ENCODE measurements around the gene EFEMP1.
"Not testable (repeated sequence)": the region's sequence is repeated elsewhere in the genome, so short reads cannot be mapped to it uniquely, and the experiment has no call there.

EFEMP1 gene

GRCh38 chr2:55865096-55865835, 58.3 kb downstream of the EFEMP1 start:
- DNase-seq (ENCODE audit: low read depth): no peak

DNA sequence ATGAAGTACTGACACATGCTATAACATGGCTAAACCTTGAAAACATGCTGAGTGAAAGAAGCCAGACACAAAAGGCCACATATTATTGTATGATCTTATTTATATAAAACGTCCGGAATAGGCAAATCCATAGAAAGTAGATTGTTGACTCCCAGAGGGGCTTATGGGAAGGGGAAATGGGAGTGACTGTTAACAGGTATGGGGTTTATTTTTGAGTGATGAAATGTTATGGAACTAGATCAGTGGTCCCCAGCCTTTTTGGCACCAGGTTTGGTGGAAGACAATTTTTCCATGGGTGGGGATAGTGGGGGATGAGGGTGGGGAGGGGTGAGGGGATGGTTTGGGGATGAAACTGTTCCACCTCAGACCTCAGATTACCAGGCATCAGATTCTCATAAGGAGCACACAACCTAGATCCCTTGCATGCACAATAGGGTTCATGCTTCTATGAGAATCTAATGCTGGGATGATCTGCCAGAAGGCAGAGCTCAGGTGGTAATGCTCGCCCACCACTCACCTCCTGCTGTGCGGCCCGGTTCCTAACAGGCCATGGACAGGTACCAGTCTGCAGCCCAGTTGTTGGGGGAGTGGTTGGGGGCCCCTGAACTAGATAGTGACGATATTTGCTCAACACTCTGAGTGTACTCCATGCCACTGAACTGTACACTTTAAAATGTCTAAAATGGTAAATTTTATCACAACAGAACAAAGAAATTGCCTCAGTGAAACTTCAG, 59.1 kb downstream of the EFEMP1 start:
- DNase-seq (ENCODE audit: low read depth): no peak

DNA sequence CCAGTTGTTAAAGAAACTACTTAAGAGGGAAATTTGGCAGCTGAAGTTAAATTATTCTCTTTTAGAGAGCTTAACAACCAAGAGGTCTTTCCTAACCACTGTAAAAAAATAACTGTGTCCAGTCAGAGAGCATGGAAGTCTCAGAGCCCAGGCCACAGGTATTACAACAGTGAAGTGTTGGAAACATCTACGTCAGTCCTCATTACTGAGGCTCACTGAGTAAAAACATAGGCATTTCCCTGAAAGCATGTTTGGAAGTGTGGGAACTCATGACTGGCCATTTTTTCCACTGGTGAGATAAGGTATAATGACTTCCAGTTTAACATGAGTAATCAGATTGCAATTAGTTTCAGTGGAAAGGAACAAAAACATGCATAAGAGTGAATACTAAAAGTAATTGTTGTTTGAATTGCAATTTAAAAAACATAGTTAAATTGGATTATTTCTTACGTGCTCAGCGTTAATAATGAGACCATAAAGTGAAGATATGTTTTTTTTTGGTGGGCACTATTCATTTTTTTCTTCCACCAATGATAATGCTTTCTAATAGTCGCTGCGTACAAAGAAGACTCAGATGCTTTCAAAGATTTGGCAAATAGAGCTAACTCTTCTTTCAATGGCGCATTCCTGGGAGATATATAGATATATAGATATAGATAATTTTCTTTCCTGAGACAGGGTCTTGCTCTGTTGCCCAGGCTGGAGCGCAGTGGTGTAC, 60.8 kb downstream of the EFEMP1 start:
- peak; percentile 99 for DNase-seq (ENCODE audit: low read depth)

DNA sequence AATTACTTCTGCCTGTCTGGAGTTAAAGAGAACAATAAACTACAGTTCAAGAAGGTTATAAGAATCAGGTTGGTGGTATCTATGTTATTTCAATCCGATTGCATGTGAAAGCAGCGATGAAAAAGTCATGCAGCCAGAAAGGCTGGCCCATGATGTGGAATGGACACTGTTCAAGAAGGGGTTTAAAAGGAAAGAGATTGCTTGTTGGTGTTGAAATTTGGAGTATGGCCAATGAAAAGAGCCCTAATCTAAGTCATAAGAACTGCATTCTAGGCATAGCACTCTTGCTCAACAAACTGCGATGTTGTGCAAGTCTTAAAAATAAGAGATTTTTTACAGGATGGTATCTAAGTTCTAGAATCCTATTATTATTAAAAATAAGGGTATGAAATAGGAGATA, 61.3 kb downstream of the EFEMP1 start:
- DNase-seq (ENCODE audit: low read depth): peak; percentile 87

DNA sequence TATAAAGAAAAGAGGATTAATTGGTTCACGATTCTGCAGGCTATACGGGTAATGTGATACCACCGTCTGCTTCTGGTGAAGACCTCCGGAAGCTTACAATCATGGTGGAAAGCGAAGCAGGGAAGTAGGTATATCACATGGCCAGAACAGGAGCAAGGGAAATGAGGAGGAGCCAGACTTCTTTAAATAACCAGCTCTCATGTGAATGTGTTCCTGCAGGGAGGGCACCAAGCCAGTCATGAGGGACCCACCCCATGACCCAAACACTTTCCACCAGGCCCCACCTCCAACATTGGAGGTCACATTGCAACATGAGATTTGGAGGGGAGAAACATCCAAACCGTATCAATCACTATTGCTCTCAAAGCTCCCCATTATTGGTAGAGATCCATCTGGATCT, 61.8 kb downstream of the EFEMP1 start:
- no peak for DNase-seq (ENCODE audit: low read depth)

DNA sequence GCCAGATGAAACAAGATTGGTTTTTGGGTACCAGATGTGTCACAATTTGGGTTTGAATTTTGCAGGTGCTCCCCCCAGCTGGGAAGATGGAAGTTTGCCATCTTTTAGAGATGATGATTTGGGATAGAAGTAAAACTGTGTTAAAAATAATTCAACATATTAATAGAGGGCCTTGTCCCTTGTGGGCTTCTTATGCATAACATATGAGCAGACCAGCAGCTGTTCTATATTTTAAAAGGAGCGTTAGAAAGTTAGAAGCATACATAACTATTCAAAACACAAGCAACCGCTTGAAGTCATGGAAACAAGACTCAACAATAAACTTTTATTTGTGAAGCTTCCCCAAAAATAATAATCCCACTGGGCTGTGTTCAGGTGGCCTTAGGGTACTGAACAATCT, 62.8 kb downstream of the EFEMP1 start:
- DNase-seq (ENCODE audit: low read depth): no peak

- no peak for DNase-seq (ENCODE audit: low read depth)
Measured at GRCh38 chr2:55859875-55860274, 63.7 kb downstream of the EFEMP1 start.

- no peak for DNase-seq (ENCODE audit: low read depth)
Measured at GRCh38 chr2:55857766-55858165, 65.8 kb downstream of the EFEMP1 start.

DNA sequence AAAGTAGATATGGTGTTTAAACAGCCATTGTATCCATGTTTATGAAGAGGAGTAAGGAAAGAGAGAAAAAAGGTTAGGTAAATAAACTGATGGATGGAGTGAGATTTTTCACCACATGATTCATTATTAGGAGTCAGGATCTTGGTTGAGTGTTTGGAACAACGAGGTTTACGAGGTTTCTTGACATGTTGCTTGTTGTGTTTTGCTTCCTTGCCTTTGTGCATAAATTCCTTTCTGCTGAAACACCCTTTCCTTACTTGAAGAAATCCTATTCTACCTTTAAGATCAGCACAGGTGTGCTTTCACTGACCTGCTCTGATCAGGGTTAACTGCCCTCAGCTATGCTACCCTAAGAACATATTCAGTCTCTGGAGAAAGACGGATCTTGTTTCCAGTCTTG, 66.6 kb downstream of the EFEMP1 start:
- DNase-seq (ENCODE audit: low read depth): no peak

GRCh38 chr2:55848096-55848495, 75.5 kb downstream of the EFEMP1 start:
- DNase-seq (ENCODE audit: low read depth): no peak

- DNase-seq (ENCODE audit: low read depth): no peak
Measured at GRCh38 chr2:55846426-55846825, 77.2 kb downstream of the EFEMP1 start.

DNA sequence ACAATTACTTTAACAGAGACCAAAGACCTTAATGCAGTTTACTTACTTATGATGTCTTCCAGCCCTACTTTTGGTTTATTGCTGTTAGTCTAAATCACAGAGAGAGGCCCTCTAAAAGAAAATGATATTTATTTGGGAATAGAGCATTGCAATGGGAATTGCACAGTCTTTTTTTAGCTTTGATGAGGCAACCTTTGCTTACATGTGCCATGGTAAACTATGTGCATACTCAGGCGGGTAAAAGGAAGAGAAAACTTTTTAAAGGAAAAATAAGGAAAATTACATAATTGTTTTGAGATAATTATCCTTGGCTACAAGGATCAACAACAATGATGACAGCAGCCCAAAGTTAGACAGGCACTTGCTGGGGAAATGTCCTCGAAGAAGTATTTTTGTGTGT, 78.6 kb downstream of the EFEMP1 start:
- DNase-seq (ENCODE audit: low read depth): no peak

- DNase-seq (ENCODE audit: low read depth): no peak
Measured at GRCh38 chr2:55843994-55844345, 79.6 kb downstream of the EFEMP1 start.

- DNase-seq (ENCODE audit: low read depth): peak; percentile 77
Measured at GRCh38 chr2:55843096-55843993, 80.2 kb downstream of the EFEMP1 start.

DNA sequence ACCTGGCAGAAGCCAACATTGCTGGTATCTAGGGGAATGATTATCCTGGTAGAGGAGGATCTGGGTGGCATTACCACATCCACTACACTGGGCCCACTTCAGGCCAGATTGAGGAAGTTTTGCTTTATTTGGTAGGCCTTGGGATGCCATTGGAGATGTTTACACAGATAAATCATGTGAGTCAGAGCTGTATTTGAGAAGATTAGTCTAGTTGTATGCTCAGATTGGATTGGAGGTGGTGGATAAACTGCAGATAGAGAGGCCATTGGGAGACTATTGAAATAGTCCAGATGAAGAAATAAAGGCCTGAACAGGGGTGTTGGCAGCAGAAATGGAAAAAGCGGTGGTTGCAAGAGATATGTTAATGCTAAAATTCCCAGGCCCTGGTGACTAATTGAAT, 81.5 kb downstream of the EFEMP1 start:
- no peak for DNase-seq (ENCODE audit: low read depth)

DNA sequence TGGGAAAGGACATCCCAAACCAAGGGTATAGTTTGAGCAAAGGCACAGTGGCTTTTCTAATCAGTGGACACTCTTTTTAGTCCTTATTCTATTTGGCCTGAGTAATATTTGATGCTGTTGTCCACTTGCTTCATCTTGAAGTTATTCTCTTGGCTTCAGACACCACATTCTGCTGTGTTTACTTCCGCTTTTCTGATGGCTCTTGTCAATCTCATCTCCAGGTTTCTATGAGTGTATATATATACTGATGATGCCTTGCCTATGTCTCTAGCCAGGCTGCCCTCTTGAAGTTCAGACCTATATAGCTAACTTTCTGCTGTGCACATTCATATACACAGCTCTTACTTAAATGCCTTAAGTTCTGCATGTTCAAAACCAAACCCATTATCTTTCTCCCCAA, 83.1 kb downstream of the EFEMP1 start:
- DNase-seq (ENCODE audit: low read depth): no peak

DNA sequence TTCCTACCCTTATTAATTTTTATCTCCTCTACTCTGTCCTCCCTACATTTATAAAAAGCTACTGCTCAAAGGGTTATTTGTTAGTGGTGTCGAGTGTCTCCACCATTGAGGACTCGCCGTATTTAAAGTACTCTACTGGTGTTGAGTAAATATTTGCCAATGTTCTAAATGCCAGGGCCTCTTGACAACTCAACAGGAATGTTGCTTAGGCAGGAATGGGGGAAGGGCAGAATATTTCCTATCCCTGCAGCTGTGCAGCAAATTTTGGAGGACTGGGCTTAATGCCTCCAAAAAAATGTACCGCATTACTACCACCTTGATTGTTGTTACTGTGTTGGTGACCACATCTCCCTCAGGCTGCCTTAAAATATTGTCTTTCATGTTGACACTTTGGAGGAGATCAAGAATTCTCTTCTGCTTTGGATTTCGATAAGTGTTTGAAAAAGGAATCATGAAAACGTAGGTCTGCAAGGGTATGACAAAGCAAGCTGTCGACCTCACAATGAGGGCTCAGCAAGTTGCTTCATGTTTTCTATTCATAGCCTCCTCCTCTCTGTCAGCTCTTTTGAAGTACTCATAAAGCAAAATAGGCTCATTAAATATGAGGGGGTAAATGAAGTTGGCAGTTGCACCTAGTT, 84.3 kb downstream of the EFEMP1 start:
- no peak for DNase-seq (ENCODE audit: low read depth)

- no peak for DNase-seq (ENCODE audit: low read depth)
Measured at GRCh38 chr2:55838653-55839052, 84.9 kb downstream of the EFEMP1 start.

DNA sequence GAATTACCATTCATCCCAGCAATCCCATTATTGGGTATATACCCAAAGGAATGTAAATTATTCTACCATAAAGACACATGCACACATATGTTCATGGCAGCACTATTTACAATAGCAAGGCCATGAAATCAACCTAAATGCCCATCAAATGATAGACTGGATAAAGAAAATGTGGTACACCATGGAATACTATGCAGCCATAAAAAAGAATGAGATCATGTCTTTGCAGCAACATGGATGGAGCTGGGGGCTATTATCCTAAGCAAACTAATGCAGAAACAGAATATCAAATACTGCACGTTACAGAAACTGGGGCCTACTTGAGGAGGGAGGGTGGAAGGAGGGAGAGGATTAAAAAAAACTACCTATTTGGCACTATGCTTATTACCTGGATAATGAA, 85.5 kb downstream of the EFEMP1 start:
- not testable (repeated sequence) for DNase-seq (ENCODE audit: low read depth)

GRCh38 chr2:55837073-55837472, 86.5 kb downstream of the EFEMP1 start:
- no peak for DNase-seq (ENCODE audit: low read depth)

- DNase-seq (ENCODE audit: low read depth): not testable (repeated sequence)
Measured at GRCh38 chr2:55831671-55832410, 91.7 kb downstream of the EFEMP1 start.
